CD4-positive, CD25-positive, alpha-beta regulatory T cell (primary cell): ENCODE data around the gene BHLHA9. TPM values are rescaled to one million over a fixed set of nuclear protein-coding genes. Genes with fewer than 3 reads are reported as not detected.

Experiments
- ATAC-seq, 2 donors: fragments of 150-1000 bp; cut with Tn5 transposase; one replicate each; pipeline ENCODE4 v1.10.0; 2021; ENCODE audit warnings: low read depth in 2 of 2, moderate number of reproducible peaks in 2 of 2, moderate library complexity in 1 of 2
- DNase-seq, 3 donors: peaks; one replicate each; pipeline versions ENCODE4 v3.0.0 to v3.0.0-alpha.2; 2012 to 2022; ENCODE audit warnings: mixed read lengths in 1 of 3
- H3K27ac ChIP-seq: one replicate; pipeline ENCODE4 v1.7.0; 2013; ENCODE audit warnings: mild to moderate bottlenecking, low read length; ENCODE audit not compliant: insufficient read depth, poor library complexity, severe bottlenecking
- H3K27me3 ChIP-seq: one replicate; pipeline ENCODE4 v1.7.0; 2013; ENCODE audit warnings: low read length; ENCODE audit not compliant: control insufficient read depth, insufficient read depth
- H3K36me3 ChIP-seq: one replicate; pipeline ENCODE4 v1.7.0; 2013; ENCODE audit warnings: mild to moderate bottlenecking, low read length, moderate library complexity; ENCODE audit not compliant: control insufficient read depth, insufficient read depth
- H3K4me1 ChIP-seq: 2 replicates; pipeline ENCODE4 v1.7.0; 2013; ENCODE audit warnings: mild to moderate bottlenecking, low read length; ENCODE audit not compliant: insufficient read depth, control insufficient read depth, poor library complexity, severe bottlenecking
- H3K4me3 ChIP-seq: one replicate; pipeline ENCODE4 v1.7.0; 2013; ENCODE audit warnings: low read depth, mild to moderate bottlenecking, low read length, moderate library complexity
- H3K9me3 ChIP-seq, 2 experiments: 1 replicate in 1 of 2; 2 replicates in 1 of 2; pipeline ENCODE4 v1.7.0; 2013; ENCODE audit warnings: low read length in 2 of 2, mild to moderate bottlenecking in 1 of 2, moderate library complexity in 1 of 2; ENCODE audit not compliant: control insufficient read depth in 2 of 2
- H3K27ac Mint-ChIP-seq, 3 donors: one replicate each; pipeline ENCODE4 v1.8.0; 2020 to 2022; ENCODE audit warnings: mild to moderate bottlenecking in 3 of 3, mixed read lengths in 3 of 3, moderate library complexity in 2 of 3
- H3K27me3 Mint-ChIP-seq: one replicate; pipeline ENCODE4 v1.8.0; 2022; ENCODE audit warnings: mild to moderate bottlenecking, mixed read lengths
- H3K36me3 Mint-ChIP-seq: one replicate; pipeline ENCODE4 v1.8.0; 2020; ENCODE audit warnings: mixed read lengths
- H3K4me1 Mint-ChIP-seq, 4 donors: one replicate each; pipeline ENCODE4 v1.8.0; 2020 to 2022; ENCODE audit warnings: mixed read lengths in 4 of 4, mild to moderate bottlenecking in 1 of 4
- H3K4me3 Mint-ChIP-seq, 4 donors: one replicate each; pipeline ENCODE4 v1.8.0; 2020 to 2022; ENCODE audit warnings: mild to moderate bottlenecking in 4 of 4, mixed read lengths in 4 of 4, moderate library complexity in 3 of 4
- H3K9me3 Mint-ChIP-seq, 7 donors: one replicate each; pipeline ENCODE4 v1.8.0; 2020 to 2022; ENCODE audit warnings: mixed read lengths in 7 of 7, mild to moderate bottlenecking in 3 of 7, moderate library complexity in 2 of 7
- polyA plus RNA-seq, 4 donors: library from polyadenylated mRNA; unstranded; fragments of 300-500 nt; fragmentation: Illumina TruSeq; gene quantifications; one replicate each; pipeline ENCODE4 v1.2.3, GENCODE V29; 2021
- total RNA-seq: library from RNA; stranded (reverse); gene quantifications from one replicate; pipeline ENCODE4 v1.2.3, GENCODE V29; 2022

Gene BHLHA9
- total and polyA plus RNA-seq, 5 donors from 2014 or later = not detected

DNA sequence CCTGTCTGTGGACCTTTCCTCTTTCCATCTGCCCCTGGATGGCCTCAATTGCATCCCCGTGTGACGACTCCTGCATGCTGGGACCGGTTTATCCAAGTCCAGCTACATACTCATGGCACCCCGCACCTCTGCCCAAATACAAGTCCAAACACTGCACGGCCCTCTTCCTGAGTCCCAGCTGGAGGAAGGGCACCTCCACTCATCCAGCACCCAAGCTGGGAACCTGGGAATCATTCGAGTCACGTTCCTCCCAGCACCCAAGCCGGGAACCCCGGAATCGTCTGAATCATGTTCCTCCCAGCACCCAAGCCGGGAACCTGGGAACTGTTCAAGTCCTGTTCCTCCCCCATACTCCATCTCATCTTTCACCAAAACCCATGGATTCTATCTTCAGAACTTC is 19.5 kb downstream of the BHLHA9 start:
- Mint-ChIP-seq H3K27me3 (peaks cover 13% of the 10 kb centered on the region), H3K4me1 (peaks cover 11 to 33% (median 24%) of the 10 kb centered on the region in 4 donors), H3K27ac (peak overlapping the region in 2 of 3 donors; percentile 43 to 62), H3K9me3 (peaks cover 0 to 5% (median 0%) of the 10 kb centered on the region in 7 donors), H3K36me3 (no peaks in the 10 kb centered on the region), H3K4me3 (peak overlapping the region in 1 of 4 donors; percentile 71)
- Histone ChIP-seq H3K27ac (no peak overlapping the region), H3K4me3 (no peak overlapping the region), H3K27me3 (no peaks in the 10 kb centered on the region), H3K9me3 (no peaks in the 10 kb centered on the region), H3K4me1 (peaks cover 12% of the 10 kb centered on the region), H3K36me3 (no peaks in the 10 kb centered on the region)
- DNase-seq (no peak), ATAC-seq (no peak)

DNA sequence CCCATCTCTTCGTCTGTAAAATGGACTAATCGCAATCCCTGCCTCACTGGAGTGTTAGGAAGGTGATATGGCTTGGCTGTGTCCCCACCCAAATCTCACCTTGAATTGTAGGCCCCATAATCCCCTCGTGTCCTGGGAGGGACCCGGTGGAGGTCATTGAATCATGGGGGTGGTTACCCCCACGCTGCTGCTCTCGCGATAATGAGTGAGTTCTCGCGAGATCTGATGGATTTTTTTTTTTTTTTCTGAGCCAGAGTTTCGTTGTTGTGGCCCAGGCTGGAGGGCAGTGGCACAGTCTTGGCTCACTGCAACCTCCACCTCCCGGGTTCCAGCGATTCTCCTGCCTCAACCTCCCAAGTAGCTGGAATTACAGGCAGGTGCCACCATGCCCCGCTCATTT is 20.4 kb downstream of the BHLHA9 start:
- no peak overlapping the region for H3K27ac ChIP-seq
- peaks cover 0 to 6% (median 0%) of the 10 kb centered on the region in 7 donors for H3K9me3 Mint-ChIP-seq
- peaks cover 11 to 43% (median 27%) of the 10 kb centered on the region in 4 donors for H3K4me1 Mint-ChIP-seq
- no peaks in the 10 kb centered on the region for H3K36me3 ChIP-seq
- H3K4me3 ChIP-seq = no peak overlapping the region
- DNase-seq = no peak
- ATAC-seq = no peak
- no peaks in the 10 kb centered on the region for H3K9me3 ChIP-seq
- peaks cover 13% of the 10 kb centered on the region for H3K27me3 Mint-ChIP-seq
- H3K36me3 Mint-ChIP-seq = no peaks in the 10 kb centered on the region
- peak overlapping the region in 1 of 4 donors; percentile 71 for H3K4me3 Mint-ChIP-seq
- H3K27ac Mint-ChIP-seq = peak overlapping the region in 1 of 3 donors; percentile 83
- peaks cover 22% of the 10 kb centered on the region for H3K4me1 ChIP-seq
- H3K27me3 ChIP-seq = no peaks in the 10 kb centered on the region

DNA sequence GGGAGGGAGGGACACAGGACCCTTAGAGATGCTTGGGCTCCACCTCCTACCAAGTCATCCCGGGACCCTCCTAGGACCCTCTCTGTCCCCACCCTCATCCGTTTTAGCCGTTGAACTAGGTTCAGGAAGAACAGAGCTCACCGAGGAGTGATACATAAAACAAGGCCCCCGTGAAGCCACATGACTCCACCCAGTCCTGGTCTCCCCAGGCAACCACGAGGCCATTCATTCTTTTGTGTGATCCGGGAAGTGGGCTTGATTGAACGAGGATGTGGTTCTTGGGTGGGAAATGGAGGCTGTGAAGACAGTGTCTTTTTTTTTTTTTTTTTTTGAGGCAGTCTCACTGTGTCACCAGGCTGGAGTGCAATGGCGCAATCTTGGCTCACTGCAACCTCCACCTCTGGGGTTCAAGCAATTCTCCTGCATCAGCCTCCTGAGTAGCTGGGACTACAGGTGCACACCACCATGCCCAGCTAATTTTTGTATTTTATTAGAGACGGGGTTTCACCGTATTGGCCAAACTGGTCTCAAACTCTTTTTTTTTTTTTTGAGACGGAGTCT is 24.0 kb downstream of the BHLHA9 start:
- peak overlapping the region; percentile 58 for H3K27ac ChIP-seq

DNA sequence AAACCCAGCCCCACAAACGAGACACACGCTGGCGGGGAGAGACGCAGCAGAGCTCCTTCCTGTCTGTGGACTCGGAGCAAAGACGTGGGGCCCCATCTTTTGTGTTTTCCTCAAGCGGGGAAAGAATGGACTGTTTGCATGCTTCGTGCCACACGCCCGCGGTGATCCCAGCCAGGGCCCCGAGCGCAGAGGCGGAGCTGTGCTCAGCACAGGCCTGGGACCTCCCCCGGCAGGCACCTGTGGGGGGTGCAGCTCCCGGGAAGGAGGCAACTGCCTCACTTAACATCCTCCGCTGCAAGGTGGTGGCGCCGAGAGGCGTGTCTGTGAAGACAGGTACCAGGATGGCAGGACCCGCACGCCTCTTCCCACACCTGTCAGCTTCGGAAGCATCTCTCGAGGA is 28.4 kb downstream of the BHLHA9 start:
- H3K36me3 ChIP-seq = no peaks in the 10 kb centered on the region
- peak overlapping the region; percentile 32 for H3K4me3 ChIP-seq
- no peak overlapping the region for H3K27ac Mint-ChIP-seq
- H3K4me3 Mint-ChIP-seq = peak overlapping the region in 3 of 4 donors; percentile 39 to 69 (median 47)
- H3K27me3 ChIP-seq = no peaks in the 10 kb centered on the region
- peaks cover 0 to 4% (median 0%) of the 10 kb centered on the region in 7 donors for H3K9me3 Mint-ChIP-seq
- H3K9me3 ChIP-seq = no peaks in the 10 kb centered on the region
- DNase-seq (peak; percentile 11 to 26 (median 23)), ATAC-seq (peak in 1 of 2 donors; percentile 18)
- H3K36me3 Mint-ChIP-seq = no peaks in the 10 kb centered on the region
- H3K27me3 Mint-ChIP-seq = peaks cover 10% of the 10 kb centered on the region
- peaks cover 6 to 61% (median 15%) of the 10 kb centered on the region in 4 donors for H3K4me1 Mint-ChIP-seq
- H3K27ac ChIP-seq = no peak overlapping the region
- H3K4me1 ChIP-seq = peaks cover 39% of the 10 kb centered on the region

More for the DNA sequence above, 24.0 kb downstream of the BHLHA9 start:
- Mint-ChIP-seq H3K4me1 (peaks cover 11 to 71% (median 30%) of the 10 kb centered on the region in 4 donors), H3K4me3 (peak overlapping the region; percentile 74 to 84 (median 82)), H3K27ac (peak overlapping the region; percentile 35 to 95 (median 94)), H3K36me3 (no peaks in the 10 kb centered on the region), H3K9me3 (peaks cover 0 to 6% (median 0%) of the 10 kb centered on the region in 7 donors), H3K27me3 (peaks cover 13% of the 10 kb centered on the region)
- H3K9me3 ChIP-seq = no peaks in the 10 kb centered on the region
- H3K36me3 ChIP-seq = no peaks in the 10 kb centered on the region
- peak; percentile 97 to 99 for ATAC-seq
- DNase-seq = peak; percentile 64 to 95 (median 93)
- H3K27me3 ChIP-seq = no peaks in the 10 kb centered on the region
- H3K4me3 ChIP-seq = peak overlapping the region; percentile 34
- H3K4me1 ChIP-seq = peaks cover 39% of the 10 kb centered on the region

DNA sequence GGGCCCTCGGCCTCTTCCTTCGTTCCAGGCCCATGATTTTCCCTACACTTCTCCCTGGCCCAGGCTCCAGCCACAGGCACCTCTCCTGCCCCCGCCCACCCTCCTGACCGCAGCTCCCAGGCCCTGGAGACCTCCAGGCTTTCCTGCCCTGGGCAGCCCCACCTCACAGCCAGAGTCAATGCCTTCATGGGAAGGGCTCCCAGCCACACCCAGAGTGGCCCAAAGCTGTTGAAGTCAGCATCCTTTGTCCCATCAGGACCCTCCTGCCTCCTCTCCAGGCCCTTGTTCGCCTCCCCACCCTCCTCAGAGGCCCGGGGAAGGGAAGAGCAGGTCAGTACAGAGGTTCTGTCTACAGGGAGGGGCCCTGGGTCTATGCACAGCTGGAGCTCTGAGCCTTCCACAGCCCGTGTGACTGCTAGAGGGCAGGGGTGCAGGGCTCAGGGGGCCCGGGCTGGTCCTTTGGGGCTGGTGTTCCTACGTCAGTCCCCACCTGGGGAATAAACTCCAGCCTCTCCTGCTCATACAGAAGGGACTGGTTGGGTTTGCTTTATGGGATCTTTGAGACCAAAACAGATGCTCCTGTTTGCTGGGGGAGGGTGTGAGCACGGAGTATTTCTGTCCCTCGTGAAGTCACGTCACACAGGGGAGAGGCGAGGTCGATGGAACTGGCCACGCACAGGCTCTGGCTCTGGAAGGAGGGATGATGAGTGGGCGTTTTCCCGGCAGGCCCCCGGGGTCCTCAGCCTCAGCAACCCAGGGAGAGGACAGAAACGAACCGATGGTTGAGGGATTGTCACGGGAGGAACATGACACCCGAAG is 29.5 kb downstream of the BHLHA9 start:
- no peak overlapping the region for H3K27ac ChIP-seq
- peaks cover 4% of the 10 kb centered on the region for H3K27me3 Mint-ChIP-seq

DNA sequence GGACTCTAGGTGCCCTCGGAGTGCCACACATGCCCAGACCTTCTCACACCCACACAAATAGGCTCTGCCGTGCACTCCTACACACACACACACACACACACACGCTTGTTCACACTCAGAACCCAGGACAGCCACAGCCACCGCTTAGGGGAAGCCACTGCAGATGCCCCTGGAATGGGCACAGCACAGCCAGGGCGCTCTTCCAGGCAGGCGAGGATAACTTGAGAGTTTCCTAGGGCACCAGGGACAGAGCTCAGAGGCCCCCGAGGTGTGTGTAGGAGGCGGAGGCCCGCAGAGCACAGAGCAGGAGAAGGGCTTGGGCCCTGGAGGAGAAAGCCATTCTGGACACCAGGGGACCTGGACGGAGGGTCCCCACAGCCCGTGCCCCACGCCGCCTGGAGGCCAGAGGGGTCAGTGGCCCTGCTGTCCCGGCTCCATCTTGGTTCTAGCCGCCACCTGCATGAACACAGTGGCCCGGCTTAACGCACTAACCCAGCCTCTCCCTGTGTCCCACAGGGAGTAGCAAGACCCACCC is 30.2 kb downstream of the BHLHA9 start:
- no peak overlapping the region for H3K27ac Mint-ChIP-seq
- peaks cover 0 to 42% (median 4%) of the 10 kb centered on the region in 4 donors for H3K4me1 Mint-ChIP-seq
- no peaks in the 10 kb centered on the region for H3K9me3 ChIP-seq
- H3K4me1 ChIP-seq = peaks cover 21% of the 10 kb centered on the region
- no peak for DNase-seq
- no peak overlapping the region for H3K4me3 ChIP-seq
- no peaks in the 10 kb centered on the region for H3K36me3 ChIP-seq
- peaks cover 0 to 1% (median 0%) of the 10 kb centered on the region in 7 donors for H3K9me3 Mint-ChIP-seq
- peaks cover 4% of the 10 kb centered on the region for H3K27me3 Mint-ChIP-seq
- H3K36me3 Mint-ChIP-seq = no peaks in the 10 kb centered on the region
- ATAC-seq = no peak
- H3K27me3 ChIP-seq = no peaks in the 10 kb centered on the region
- no peak overlapping the region for H3K4me3 Mint-ChIP-seq
- H3K27ac ChIP-seq = no peak overlapping the region

More for the DNA sequence above, 29.5 kb downstream of the BHLHA9 start:
- peaks cover 0 to 49% (median 6%) of the 10 kb centered on the region in 4 donors for H3K4me1 Mint-ChIP-seq
- H3K4me3 Mint-ChIP-seq = no peak overlapping the region
- peaks cover 27% of the 10 kb centered on the region for H3K4me1 ChIP-seq
- H3K9me3 Mint-ChIP-seq = peaks cover 0 to 1% (median 0%) of the 10 kb centered on the region in 7 donors
- no peaks in the 10 kb centered on the region for H3K9me3 ChIP-seq
- H3K27me3 ChIP-seq = no peaks in the 10 kb centered on the region
- no peaks in the 10 kb centered on the region for H3K36me3 Mint-ChIP-seq
- no peak overlapping the region for H3K27ac Mint-ChIP-seq
- ATAC-seq = no peak
- DNase-seq = no peak
- no peak overlapping the region for H3K4me3 ChIP-seq
- no peaks in the 10 kb centered on the region for H3K36me3 ChIP-seq

DNA sequence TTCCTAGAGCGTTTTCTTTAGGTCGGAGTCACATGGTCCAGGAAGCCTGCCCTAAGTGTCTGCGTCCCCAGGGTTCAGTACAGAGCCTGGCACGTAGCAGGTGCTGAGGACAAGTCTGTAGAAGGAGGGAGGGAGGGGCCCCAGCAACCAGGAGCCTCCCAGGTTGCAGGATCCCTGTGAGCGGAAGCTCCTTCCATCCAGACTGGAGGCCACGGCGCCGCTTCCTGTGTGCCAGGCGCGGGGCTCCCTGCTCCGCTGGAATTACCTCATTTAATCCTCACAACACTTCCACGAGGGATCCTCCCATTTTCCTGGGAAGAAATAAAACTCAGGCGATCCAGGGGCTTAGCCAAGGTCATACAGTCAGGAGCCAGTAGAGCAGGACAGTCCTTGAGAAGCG is 31.3 kb downstream of the BHLHA9 start:
- peaks cover 0 to 34% (median 0%) of the 10 kb centered on the region in 4 donors for H3K4me1 Mint-ChIP-seq
- H3K9me3 Mint-ChIP-seq = no peaks in the 10 kb centered on the region
- peaks cover 4% of the 10 kb centered on the region for H3K27me3 Mint-ChIP-seq
- H3K27ac Mint-ChIP-seq = no peak overlapping the region
- H3K9me3 ChIP-seq = no peaks in the 10 kb centered on the region
- no peaks in the 10 kb centered on the region for H3K27me3 ChIP-seq
- ATAC-seq (no peak), DNase-seq (no peak)
- H3K36me3 Mint-ChIP-seq = no peaks in the 10 kb centered on the region
- no peak overlapping the region for H3K27ac ChIP-seq
- peaks cover 13% of the 10 kb centered on the region for H3K4me1 ChIP-seq
- no peak overlapping the region for H3K4me3 ChIP-seq
- no peak overlapping the region for H3K4me3 Mint-ChIP-seq
- H3K36me3 ChIP-seq = no peaks in the 10 kb centered on the region
